ENCODE data around the gene ETV3.

DNA sequence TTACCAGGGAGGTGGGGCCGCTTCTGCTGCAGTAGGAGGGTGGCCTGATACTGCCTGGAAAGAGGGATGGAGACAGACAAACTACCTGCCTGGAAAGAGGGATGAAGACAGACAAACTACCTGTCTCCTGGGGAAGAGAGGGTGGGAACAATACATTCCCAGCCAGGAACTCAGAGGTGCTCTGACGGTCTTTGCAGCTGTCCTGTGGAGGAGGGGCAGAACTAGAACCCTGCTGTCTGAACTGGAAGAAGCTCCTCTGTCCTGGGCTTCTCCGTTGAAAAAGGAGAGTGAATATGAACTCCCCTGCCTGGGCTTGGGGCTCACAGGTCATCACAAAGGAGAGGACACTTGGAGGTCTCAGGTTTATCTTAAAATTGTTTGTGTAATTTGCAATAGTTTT, 40.3 kb upstream of the ETV3 start:
- TF ChIP-seq, protein P1, sequence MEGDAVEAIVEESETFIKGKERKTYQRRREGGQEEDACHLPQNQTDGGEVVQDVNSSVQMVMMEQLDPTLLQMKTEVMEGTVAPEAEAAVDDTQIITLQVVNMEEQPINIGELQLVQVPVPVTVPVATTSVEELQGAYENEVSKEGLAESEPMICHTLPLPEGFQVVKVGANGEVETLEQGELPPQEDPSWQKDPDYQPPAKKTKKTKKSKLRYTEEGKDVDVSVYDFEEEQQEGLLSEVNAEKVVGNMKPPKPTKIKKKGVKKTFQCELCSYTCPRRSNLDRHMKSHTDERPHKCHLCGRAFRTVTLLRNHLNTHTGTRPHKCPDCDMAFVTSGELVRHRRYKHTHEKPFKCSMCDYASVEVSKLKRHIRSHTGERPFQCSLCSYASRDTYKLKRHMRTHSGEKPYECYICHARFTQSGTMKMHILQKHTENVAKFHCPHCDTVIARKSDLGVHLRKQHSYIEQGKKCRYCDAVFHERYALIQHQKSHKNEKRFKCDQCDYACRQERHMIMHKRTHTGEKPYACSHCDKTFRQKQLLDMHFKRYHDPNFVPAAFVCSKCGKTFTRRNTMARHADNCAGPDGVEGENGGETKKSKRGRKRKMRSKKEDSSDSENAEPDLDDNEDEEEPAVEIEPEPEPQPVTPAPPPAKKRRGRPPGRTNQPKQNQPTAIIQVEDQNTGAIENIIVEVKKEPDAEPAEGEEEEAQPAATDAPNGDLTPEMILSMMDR (IDR thresholded peaks at IDR 0.05): no peak
- no peak for TF ChIP-seq POLR2A (IDR thresholded peaks at IDR 0.05)

Data from uterus (tissue), 2 donors.